Activated T-helper 2 cell treated with anti-CD3 and anti-CD28 coated beads, Interferon-gamma antibody, Interleukin-2, Interleukin-4, amounts not matched to agents 10 μg/mL and 5 μg/mL and 100 μg/mL, durations not matched to agents 14 hours and 24 hours and 36 hours (primary cell): ENCODE results near the gene SLC25A42. TPM values are rescaled to one million over a fixed set of nuclear protein-coding genes. Genes with fewer than 3 reads are reported as not detected.

Source experiments
- DNase-seq: peaks from one replicate; pipeline ENCODE4 v3.0.0; 2021; ENCODE audit warnings: low spot score
- H3K27ac Mint-ChIP-seq: one replicate; pipeline ENCODE4 v1.8.0; 2021; ENCODE audit warnings: mixed read lengths
- H3K27me3 Mint-ChIP-seq: one replicate; pipeline ENCODE4 v1.8.0; 2021; ENCODE audit warnings: low read depth, mixed read lengths
- H3K36me3 Mint-ChIP-seq: one replicate; pipeline ENCODE4 v1.8.0; 2021; ENCODE audit warnings: low read depth, mixed read lengths
- H3K4me1 Mint-ChIP-seq: one replicate; pipeline ENCODE4 v1.8.0; 2021; ENCODE audit warnings: low read depth, mixed read lengths
- H3K4me3 Mint-ChIP-seq: one replicate; pipeline ENCODE4 v1.8.0; 2021; ENCODE audit warnings: low read depth, mild to moderate bottlenecking, moderate library complexity, mixed read lengths
- H3K9me3 Mint-ChIP-seq: one replicate; pipeline ENCODE4 v1.8.0; 2021; ENCODE audit warnings: mixed read lengths
- intact Hi-C: fragments of 100-400 bp; cut with micrococcal nuclease; formaldehyde crosslinking; loops from one replicate; pipeline ENCODE4 v1.15.1; 2023
- total RNA-seq: library from RNA; stranded (reverse); gene quantifications from 2 replicates; pipeline ENCODE4 v1.2.3, GENCODE V29; 2022

SLC25A42 gene
- total RNA-seq, 1 donor from 2014 or later, result 9.1 TPM

DNA sequence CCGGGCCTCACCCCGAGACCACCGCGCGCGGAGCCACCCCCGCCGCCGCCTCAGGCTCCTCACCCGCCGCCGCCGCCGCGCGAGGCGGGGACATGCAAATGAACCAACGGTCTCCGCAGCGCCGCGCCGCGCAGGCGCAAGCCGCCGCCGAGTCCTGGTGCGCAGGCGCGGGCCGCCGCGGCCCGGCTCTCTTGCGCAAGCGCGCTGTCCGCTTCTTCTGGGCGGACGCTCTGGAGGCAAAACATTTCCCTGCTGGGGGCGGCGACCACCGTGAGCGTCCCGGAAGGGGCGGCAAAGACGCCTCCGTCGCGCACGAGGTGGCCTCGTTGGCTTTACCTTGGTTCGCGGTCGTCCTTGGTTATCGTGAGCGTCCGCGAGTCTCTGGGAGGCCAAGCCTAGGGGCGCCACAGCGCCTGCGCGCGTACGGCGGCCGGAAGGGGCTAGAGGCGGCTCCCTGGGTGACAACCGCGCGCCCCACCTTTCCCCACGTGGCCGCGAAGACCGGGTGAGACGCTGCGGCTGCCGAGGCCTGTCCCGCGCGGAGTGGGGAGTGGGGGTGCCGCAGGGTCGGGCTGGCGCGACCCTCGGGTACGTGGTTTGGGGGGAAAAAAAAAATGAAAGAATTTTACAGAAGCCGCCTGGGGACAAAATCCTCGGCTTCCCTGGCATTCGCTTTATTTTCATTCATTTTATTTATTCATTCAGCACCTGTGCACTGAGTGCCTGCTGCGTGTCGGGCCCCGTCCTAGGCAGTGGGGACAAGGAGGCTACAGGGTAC, 30.2 kb upstream of the SLC25A42 start, which contains the start of the genes ARMC6 and SUGP2:
ARMC6 (plus strand) TSS at position 178 of the 778 bp plus-strand sequence. CDS start 607 bp downstream, outside the sequence.
SUGP2 (minus strand) TSS at position 92 of the 778 bp plus-strand sequence. CDS start 2,446 bp downstream, outside the sequence.
- peaks cover 26% of the 10 kb centered on the region for H3K4me1 Mint-ChIP-seq
- peak within 1 kb of the TSS; percentile 92 for H3K27ac Mint-ChIP-seq
- H3K27me3 Mint-ChIP-seq, result no peaks in the 10 kb centered on the region
- intact Hi-C loops, result loop anchor here (1.0 to 5.0 kb wide), 3 partner anchors 29 to 159 kb away; partner anchors contain the start of genes BORCS8, RFXANK and SLC25A42
- H3K36me3 Mint-ChIP-seq, result peaks cover 49% of the 10 kb centered on the region
- peak within 1 kb of the TSS; percentile 90 for H3K4me3 Mint-ChIP-seq
- peak; percentile 89 for DNase-seq
- H3K9me3 Mint-ChIP-seq, result no peaks in the 10 kb centered on the region

DNA sequence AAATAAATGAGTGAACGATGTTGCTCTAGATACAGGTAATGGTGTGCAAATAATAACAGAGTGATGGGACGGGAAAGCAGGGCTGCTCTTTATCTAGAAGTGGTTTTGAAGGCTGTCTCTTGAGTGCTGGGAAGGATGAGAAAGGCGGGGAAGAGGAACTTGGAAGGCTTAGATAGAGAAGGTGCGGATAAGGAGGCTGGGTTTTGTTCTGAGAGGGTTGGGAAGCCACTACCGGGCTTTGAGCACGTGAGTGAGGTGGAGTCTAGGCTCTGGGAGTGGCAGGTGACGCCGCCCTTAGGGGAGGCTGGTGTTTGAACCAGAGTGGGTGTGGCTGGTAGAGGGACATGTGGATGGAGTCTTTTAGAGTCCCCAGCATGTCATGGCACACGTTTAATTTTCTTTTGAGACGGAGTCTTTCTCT, 29.6 kb upstream of the SLC25A42 start:
- Mint-ChIP-seq H3K9me3 (no peaks in the 10 kb centered on the region), H3K4me1 (peaks cover 29% of the 10 kb centered on the region), H3K36me3 (peaks cover 51% of the 10 kb centered on the region), H3K27me3 (no peaks in the 10 kb centered on the region), H3K27ac (peak overlapping the region; percentile 91), H3K4me3 (peak overlapping the region; percentile 89)
- intact Hi-C loops, result loop anchor here (5.0 kb wide), 1 partner anchor 158 kb away; the partner anchor contains the start of genes BORCS8 and RFXANK
- peak; percentile 80 for DNase-seq

DNA sequence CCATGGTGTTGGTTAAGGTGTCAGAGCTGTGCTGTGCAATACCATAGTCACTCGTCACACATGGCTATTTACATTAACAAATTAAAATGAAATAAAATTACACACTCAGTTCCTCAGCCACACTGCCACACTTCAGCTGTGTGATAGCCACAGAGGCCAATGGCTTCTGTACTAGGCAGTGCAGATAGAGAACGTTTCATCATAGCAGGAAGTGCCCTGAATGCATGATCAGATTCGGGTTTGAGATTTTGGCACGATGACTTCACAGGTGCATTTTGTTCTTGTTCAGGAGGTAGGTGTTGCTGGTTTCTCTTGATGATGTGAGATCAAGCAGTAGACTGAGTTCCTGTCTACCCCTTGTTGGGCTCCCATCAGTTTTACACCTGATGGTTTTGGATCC, 23.9 kb upstream of the SLC25A42 start:
- H3K9me3 Mint-ChIP-seq, result no peaks in the 10 kb centered on the region
- H3K27ac Mint-ChIP-seq, result peak overlapping the region; percentile 11
- H3K36me3 Mint-ChIP-seq, result peaks cover 43% of the 10 kb centered on the region
- H3K4me3 Mint-ChIP-seq, result no peak overlapping the region
- no peak for DNase-seq
- intact Hi-C loops, result no loop called here
- peaks cover 25% of the 10 kb centered on the region for H3K4me1 Mint-ChIP-seq
- H3K27me3 Mint-ChIP-seq, result no peaks in the 10 kb centered on the region

DNA sequence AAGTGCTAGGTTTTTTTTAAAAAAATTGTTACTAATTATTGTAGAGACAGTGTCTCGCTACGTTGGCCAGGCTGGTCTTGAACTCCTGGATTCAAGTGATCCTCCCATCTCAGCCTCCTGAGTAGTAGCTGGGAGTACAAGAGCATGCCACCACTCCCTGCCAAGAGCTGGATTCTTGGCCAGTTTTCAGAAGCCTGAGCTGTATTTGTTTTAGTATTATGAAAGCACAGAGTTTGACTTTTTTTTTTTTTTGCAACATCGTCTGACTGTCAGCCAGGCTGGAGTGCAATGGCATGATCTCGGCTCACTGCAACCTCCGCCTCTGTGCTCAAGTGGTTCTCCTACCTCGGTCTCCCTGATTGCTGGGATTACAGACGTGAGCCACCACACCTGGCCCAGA, 23.4 kb upstream of the SLC25A42 start:
- H3K27ac Mint-ChIP-seq, result no peak overlapping the region
- no peaks in the 10 kb centered on the region for H3K27me3 Mint-ChIP-seq
- peaks cover 23% of the 10 kb centered on the region for H3K4me1 Mint-ChIP-seq
- H3K36me3 Mint-ChIP-seq, result peaks cover 47% of the 10 kb centered on the region
- no peaks in the 10 kb centered on the region for H3K9me3 Mint-ChIP-seq
- no peak overlapping the region for H3K4me3 Mint-ChIP-seq
- intact Hi-C loops, result no loop called here
- DNase-seq, result no peak

DNA sequence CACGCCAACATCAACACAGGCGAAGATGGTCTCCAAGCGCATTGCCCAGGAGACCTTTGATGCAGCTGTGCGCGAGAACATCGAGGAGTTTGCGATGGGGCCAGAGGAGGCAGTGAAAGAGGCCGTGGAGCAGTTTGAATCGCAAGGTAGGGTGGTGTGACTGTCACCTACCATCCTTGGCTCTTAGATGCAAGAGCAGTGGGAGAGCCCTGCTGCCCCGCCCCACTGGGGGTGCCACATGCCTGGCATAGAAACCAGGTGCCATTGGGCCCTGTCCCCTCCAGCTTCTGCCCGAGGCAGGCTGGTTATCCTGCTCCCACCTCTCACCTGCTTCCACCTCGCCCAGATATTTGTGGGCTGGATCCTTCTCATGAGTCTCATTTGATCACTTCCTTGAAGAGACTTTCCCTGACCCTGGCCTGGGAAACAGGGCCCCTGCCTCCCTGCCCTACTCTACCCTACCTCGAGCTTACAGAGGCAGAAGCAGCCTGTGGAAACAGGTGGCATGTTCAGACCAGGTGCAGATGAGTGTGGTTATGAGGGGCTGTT, 21.0 kb upstream of the SLC25A42 start:
- DNase-seq, result no peak
- no peak overlapping the region for H3K4me3 Mint-ChIP-seq
- H3K9me3 Mint-ChIP-seq, result no peaks in the 10 kb centered on the region
- H3K27ac Mint-ChIP-seq, result no peak overlapping the region
- H3K27me3 Mint-ChIP-seq, result no peaks in the 10 kb centered on the region
- H3K4me1 Mint-ChIP-seq, result peaks cover 15% of the 10 kb centered on the region
- intact Hi-C loops, result no loop called here
- H3K36me3 Mint-ChIP-seq, result peaks cover 47% of the 10 kb centered on the region

DNA sequence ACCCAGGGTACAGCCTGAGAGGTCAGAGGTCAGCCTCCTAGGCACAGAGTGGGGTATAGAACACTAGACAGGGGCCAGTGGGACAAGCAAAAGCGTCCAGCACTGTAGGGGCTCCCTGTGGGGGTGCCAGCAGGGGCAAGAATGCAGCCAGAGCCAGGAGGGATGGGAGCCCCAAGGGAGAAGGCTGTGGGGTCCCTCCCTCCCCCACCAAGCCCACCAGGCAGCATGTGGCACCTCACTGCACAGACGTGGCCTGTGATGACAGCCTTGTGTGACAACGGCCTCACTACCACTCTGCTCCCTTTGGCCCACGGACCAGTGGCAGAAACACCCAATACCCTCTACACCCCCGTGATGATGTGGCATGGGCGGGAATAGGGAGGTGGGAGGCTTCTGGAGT, 20.3 kb upstream of the SLC25A42 start:
- Mint-ChIP-seq H3K27ac (no peak overlapping the region), H3K4me3 (no peak overlapping the region), H3K27me3 (no peaks in the 10 kb centered on the region), H3K4me1 (peaks cover 15% of the 10 kb centered on the region), H3K9me3 (no peaks in the 10 kb centered on the region), H3K36me3 (peaks cover 46% of the 10 kb centered on the region)
- no peak for DNase-seq
- intact Hi-C loops, result no loop called here

DNA sequence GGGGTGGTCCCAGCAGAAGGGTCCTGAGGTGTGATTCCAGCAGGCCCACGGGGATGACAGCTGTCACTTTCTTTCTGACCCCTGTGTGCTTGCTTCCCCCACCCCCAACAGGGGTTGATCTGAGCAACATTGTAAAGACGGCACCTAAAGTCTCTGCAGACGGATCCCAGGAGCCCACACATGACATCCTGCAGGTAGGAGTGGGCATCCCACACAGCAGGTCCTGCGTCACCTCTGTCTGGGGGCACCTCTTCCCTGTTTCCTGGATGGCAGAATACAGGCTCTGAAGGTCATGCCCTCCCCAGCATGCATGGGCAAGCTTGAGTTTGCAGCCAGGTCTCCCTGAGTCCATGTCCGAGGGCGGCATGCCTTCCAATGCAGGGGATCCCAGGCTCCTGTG, 19.9 kb upstream of the SLC25A42 start:
- Mint-ChIP-seq H3K36me3 (peaks cover 43% of the 10 kb centered on the region), H3K27ac (no peak overlapping the region), H3K27me3 (no peaks in the 10 kb centered on the region), H3K9me3 (no peaks in the 10 kb centered on the region), H3K4me1 (peaks cover 15% of the 10 kb centered on the region), H3K4me3 (no peak overlapping the region)
- DNase-seq, result no peak
- intact Hi-C loops, result no loop called here

DNA sequence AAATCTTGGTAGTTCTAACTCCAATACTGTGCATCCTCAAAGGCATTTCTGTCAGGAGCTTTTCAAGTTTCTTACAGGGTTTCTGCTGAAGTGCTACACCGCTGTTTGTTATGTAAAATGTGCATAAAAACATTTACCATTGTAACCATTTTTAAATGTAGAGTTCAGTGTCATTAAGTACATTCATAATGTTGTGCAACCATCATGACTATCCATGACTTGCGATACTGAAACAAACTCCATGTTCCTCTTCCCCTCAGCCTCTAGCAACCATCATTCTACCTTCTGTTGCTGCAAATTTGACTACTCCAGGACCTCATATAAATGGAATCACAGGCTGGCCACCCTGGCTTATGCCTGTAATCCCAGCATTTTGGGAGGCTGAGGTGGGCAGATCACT, 14.4 kb upstream of the SLC25A42 start:
- no peaks in the 10 kb centered on the region for H3K9me3 Mint-ChIP-seq
- H3K27ac Mint-ChIP-seq, result no peak overlapping the region
- no peaks in the 10 kb centered on the region for H3K27me3 Mint-ChIP-seq
- no peaks in the 10 kb centered on the region for H3K4me1 Mint-ChIP-seq
- DNase-seq, result no peak
- H3K36me3 Mint-ChIP-seq, result peaks cover 50% of the 10 kb centered on the region
- no peak overlapping the region for H3K4me3 Mint-ChIP-seq
- intact Hi-C loops, result no loop called here

DNA sequence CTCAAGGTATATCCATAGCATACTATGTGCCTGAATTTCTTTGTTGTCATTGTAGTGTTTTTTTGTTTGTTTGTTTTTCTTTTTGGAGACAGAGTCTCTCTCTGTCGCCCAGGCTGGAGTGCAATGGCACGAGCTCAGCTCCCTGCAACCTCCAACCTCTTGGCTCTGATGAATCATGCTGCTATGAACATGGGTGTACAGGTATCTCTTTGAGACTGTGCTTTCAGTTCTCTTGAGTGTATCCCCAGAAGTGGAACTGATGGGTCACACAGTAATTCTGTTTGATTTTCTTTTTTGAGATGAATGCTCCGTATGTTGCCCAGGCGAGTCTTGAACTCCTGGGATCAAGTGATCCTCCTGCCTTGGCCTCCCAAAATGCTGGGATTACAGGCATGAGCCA, 13.7 kb upstream of the SLC25A42 start:
- Mint-ChIP-seq H3K27me3 (no peaks in the 10 kb centered on the region), H3K27ac (no peak overlapping the region), H3K4me1 (no peaks in the 10 kb centered on the region), H3K4me3 (no peak overlapping the region), H3K9me3 (no peaks in the 10 kb centered on the region), H3K36me3 (peaks cover 49% of the 10 kb centered on the region)
- no peak for DNase-seq
- intact Hi-C loops, result no loop called here

DNA sequence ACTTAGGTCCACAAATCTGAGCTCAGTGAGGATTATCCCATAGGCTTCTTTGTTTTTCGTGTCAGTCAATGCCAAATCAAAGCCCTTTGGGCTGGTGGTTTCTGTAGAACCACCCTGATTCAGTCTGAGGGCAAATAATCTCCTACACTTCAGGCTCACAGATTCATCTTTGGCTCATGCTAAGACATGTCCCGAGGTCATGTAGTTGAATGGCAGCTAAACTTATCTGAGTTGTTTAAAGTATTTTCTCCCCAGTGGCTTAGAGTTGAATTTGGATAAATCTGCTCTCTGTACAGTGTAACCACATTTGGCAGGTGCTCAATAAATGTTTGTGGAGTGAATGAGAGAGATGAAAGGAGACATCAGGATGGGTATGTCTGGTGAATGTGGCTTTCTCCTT, 13.1 kb upstream of the SLC25A42 start:
- intact Hi-C loops, result no loop called here
- DNase-seq, result no peak
- Mint-ChIP-seq H3K36me3 (peaks cover 51% of the 10 kb centered on the region), H3K9me3 (no peaks in the 10 kb centered on the region), H3K27me3 (no peaks in the 10 kb centered on the region), H3K4me3 (no peak overlapping the region), H3K4me1 (no peaks in the 10 kb centered on the region), H3K27ac (no peak overlapping the region)

DNA sequence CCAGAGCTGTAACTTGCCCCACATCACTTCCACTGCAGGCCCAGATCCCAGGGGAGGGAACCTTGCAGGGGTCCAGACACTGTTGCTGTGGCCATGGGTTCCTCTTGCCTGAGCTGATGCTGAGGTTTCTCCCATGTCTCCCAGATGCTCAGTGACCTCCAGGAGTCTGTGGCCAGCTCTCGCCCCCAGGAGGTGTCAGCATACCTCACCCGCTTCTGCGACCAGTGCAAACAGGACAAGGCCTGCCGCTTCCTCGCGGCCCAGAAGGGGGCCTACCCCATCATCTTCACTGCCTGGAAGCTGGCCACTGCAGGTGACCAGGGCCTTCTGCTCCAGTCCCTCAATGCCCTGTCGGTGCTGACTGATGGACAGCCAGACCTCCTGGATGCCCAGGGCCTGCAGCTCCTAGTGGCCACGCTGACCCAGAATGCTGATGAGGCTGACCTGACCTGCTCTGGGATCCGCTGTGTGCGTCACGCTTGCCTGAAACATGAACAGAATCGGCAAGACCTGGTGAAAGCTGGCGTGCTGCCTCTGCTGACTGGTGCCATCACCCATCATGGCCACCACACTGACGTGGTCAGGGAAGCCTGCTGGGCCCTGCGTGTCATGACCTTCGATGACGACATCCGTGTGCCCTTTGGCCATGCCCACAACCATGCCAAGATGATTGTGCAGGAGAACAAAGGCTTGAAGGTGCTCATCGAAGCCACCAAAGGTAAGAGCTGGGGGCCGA, 12.1 kb upstream of the SLC25A42 start:
- Mint-ChIP-seq H3K27me3 (no peaks in the 10 kb centered on the region), H3K27ac (no peak overlapping the region), H3K4me1 (no peaks in the 10 kb centered on the region), H3K36me3 (peaks cover 48% of the 10 kb centered on the region), H3K4me3 (no peak overlapping the region), H3K9me3 (no peaks in the 10 kb centered on the region)
- no peak for DNase-seq
- intact Hi-C loops, result no loop called here

DNA sequence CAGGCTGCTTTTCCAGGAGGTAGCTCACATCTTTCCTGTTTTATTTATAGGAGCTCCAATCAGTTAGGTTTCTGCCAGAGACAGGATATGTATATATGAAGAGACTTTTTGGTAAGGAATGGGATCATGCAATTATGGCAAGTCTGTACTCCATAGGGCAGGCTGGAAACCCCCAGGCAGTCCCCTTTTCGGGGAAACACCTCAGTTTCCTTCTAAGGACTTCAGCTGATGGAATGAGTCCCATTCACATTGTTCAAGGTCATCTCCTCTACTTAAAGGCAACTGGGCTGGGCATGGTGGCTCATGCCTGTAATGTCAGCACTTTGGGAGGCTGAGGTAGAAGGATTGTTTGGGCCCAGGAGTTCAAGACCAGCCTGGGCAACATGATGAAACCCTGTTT, 10.9 kb upstream of the SLC25A42 start:
- no peak for DNase-seq
- no peaks in the 10 kb centered on the region for H3K4me1 Mint-ChIP-seq
- intact Hi-C loops, result no loop called here
- H3K4me3 Mint-ChIP-seq, result no peak overlapping the region
- H3K36me3 Mint-ChIP-seq, result peaks cover 36% of the 10 kb centered on the region
- no peak overlapping the region for H3K27ac Mint-ChIP-seq
- no peaks in the 10 kb centered on the region for H3K9me3 Mint-ChIP-seq
- H3K27me3 Mint-ChIP-seq, result no peaks in the 10 kb centered on the region
